ENCODE measurements around the gene OTOGL.

The OTOGL gene

GRCh38 chr12:80262346-80262745 lies 163.0 kb downstream of the OTOGL start:
- DNase-seq (ENCODE audit: low read depth in 1 of 2, low spot score in 1 of 2): no peak
- Histone ChIP-seq H3K27me3 (ENCODE audit: insufficient read depth, poor library complexity, severe bottlenecking) (no peaks in the 10 kb centered on the region), H3K4me3 (replicated peaks; ENCODE audit: insufficient read depth, low read length) (no peak overlapping the region), H3K27ac (replicated peaks) (no peak overlapping the region)
- TF ChIP-seq REST (IDR thresholded peaks at IDR 0.05; ENCODE audit: insufficient replicate concordance, low read depth) (no peak), CTCF (IDR thresholded peaks at IDR 0.05; ENCODE audit: insufficient read depth, low read length) (no peak), SPI1 (IDR thresholded peaks at IDR 0.05; ENCODE audit: borderline replicate concordance, low read depth) (no peak), GABPA (IDR thresholded peaks at IDR 0.05; ENCODE audit: low read depth) (no peak), POLR2AphosphoS5 (IDR thresholded peaks at IDR 0.05; ENCODE audit: low read depth) (no peak)

GRCh38 chr12:80262771-80263170 lies 163.4 kb downstream of the OTOGL start:
- TF ChIP-seq SPI1 (IDR thresholded peaks at IDR 0.05; ENCODE audit: borderline replicate concordance, low read depth) (no peak), POLR2AphosphoS5 (IDR thresholded peaks at IDR 0.05; ENCODE audit: low read depth) (no peak)
- no peak overlapping the region for H3K4me3 ChIP-seq (replicated peaks; ENCODE audit: insufficient read depth, low read length)
- H3K27me3 ChIP-seq (ENCODE audit: insufficient read depth, poor library complexity, severe bottlenecking): no peaks in the 10 kb centered on the region
- DNase-seq (ENCODE audit: low read depth in 1 of 2, low spot score in 1 of 2): no peak
- no peak overlapping the region for H3K27ac ChIP-seq (replicated peaks)

- H3K4me3 ChIP-seq (replicated peaks; ENCODE audit: insufficient read depth, low read length): no peak overlapping the region
- TF ChIP-seq REST (IDR thresholded peaks at IDR 0.05; ENCODE audit: insufficient replicate concordance, low read depth) (no peak), CTCF (IDR thresholded peaks at IDR 0.05; ENCODE audit: insufficient read depth, low read length) (no peak), POLR2AphosphoS5 (IDR thresholded peaks at IDR 0.05; ENCODE audit: low read depth) (no peak), GABPA (IDR thresholded peaks at IDR 0.05; ENCODE audit: low read depth) (no peak), SPI1 (IDR thresholded peaks at IDR 0.05; ENCODE audit: borderline replicate concordance, low read depth) (no peak)
- no peak overlapping the region for H3K27ac ChIP-seq (replicated peaks)
- no peaks in the 10 kb centered on the region for H3K27me3 ChIP-seq (ENCODE audit: insufficient read depth, poor library complexity, severe bottlenecking)
- no peak for DNase-seq (ENCODE audit: low read depth in 1 of 2, low spot score in 1 of 2)
These were observed 165.0 kb downstream of the OTOGL start for GRCh38 chr12:80264386-80264785.

- H3K4me3 ChIP-seq (replicated peaks; ENCODE audit: insufficient read depth, low read length): no peak overlapping the region
- TF ChIP-seq SPI1 (IDR thresholded peaks at IDR 0.05; ENCODE audit: borderline replicate concordance, low read depth) (no peak), REST (IDR thresholded peaks at IDR 0.05; ENCODE audit: insufficient replicate concordance, low read depth) (no peak), POLR2AphosphoS5 (IDR thresholded peaks at IDR 0.05; ENCODE audit: low read depth) (no peak), GABPA (IDR thresholded peaks at IDR 0.05; ENCODE audit: low read depth) (no peak)
- DNase-seq (ENCODE audit: low read depth in 1 of 2, low spot score in 1 of 2): no peak
- H3K27me3 ChIP-seq (ENCODE audit: insufficient read depth, poor library complexity, severe bottlenecking): no peaks in the 10 kb centered on the region
- H3K27ac ChIP-seq (replicated peaks): no peak overlapping the region
These were observed 165.6 kb downstream of the OTOGL start for GRCh38 chr12:80264891-80265290.
